GM21717 (cell line): Measurements from ENCODE around the gene STPG1.
A peak's percentile ranks its signal among the peaks of the same experiment; 100 is the strongest.

Source experiments
- ATAC-seq: cut with Tn5 transposase; IDR thresholded peaks from one replicate; pipeline ENCODE4 v1.9.1; 2021; ENCODE audit warnings: mild to moderate bottlenecking, moderate library complexity; ENCODE audit not compliant: unreplicated experiment

The STPG1 gene

GRCh38 chr1:24374891-24375786 is 38.4 kb downstream of the STPG1 start:
- no peak for ATAC-seq

GRCh38 chr1:24373710-24374109 is 39.9 kb downstream of the STPG1 start:
- ATAC-seq: no peak

GRCh38 chr1:24373044-24373443 is 40.5 kb downstream of the STPG1 start:
- no peak for ATAC-seq

- no peak for ATAC-seq
These were observed 43.8 kb downstream of the STPG1 start for GRCh38 chr1:24369801-24370200.

- ATAC-seq: no peak
These were observed 44.4 kb downstream of the STPG1 start for GRCh38 chr1:24369199-24369598.

- no peak for ATAC-seq
These were observed 46.9 kb downstream of the STPG1 start for GRCh38 chr1:24366707-24367106.

- ATAC-seq: peak; percentile 62
These were observed 48.5 kb downstream of the STPG1 start for GRCh38 chr1:24364975-24365678.

- no peak for ATAC-seq
These were observed 49.0 kb downstream of the STPG1 start for GRCh38 chr1:24364605-24364974.

- no peak for ATAC-seq
These were observed 49.6 kb downstream of the STPG1 start for GRCh38 chr1:24363994-24364393.

- ATAC-seq: no peak
These were observed 50.5 kb downstream of the STPG1 start for GRCh38 chr1:24362982-24363614.

GRCh38 chr1:24362396-24362795 is 51.2 kb downstream of the STPG1 start:
- no peak for ATAC-seq

- no peak for ATAC-seq
These were observed 51.8 kb downstream of the STPG1 start for GRCh38 chr1:24361811-24362210.

GRCh38 chr1:24360681-24361080 is 52.9 kb downstream of the STPG1 start:
- no peak for ATAC-seq

GRCh38 chr1:24357038-24357437 is 56.5 kb downstream of the STPG1 start:
- ATAC-seq: no peak

- ATAC-seq: no peak
These were observed 58.1 kb downstream of the STPG1 start for GRCh38 chr1:24355466-24355865.

- ATAC-seq: no peak
These were observed 60.2 kb downstream of the STPG1 start for GRCh38 chr1:24353292-24353891.

GRCh38 chr1:24351918-24352627 is 61.5 kb downstream of the STPG1 start:
- ATAC-seq: no peak

GRCh38 chr1:24351247-24351646 is 62.3 kb downstream of the STPG1 start:
- no peak for ATAC-seq

- no peak for ATAC-seq
These were observed 63.7 kb downstream of the STPG1 start for GRCh38 chr1:24349891-24350290.

- ATAC-seq: no peak
These were observed 65.4 kb downstream of the STPG1 start for GRCh38 chr1:24348196-24348595.
